Stimulated activated naive CD8-positive, alpha-beta T cell treated with anti-CD3 and anti-CD28 coated beads, Interleukin-15, Interleukin-2, amounts not matched to agents 100 U/mL and 50 U/mL, for 24 hours (primary cell): ENCODE measurements around the gene SLC17A5.
"Not testable (repeated sequence)": the region's sequence is repeated elsewhere in the genome, so short reads cannot be mapped to it uniquely, and the experiment has no call there.

Source experiments
- ATAC-seq: fragments of 150-1000 bp; cut with Tn5 transposase; one replicate; pipeline ENCODE4 v1.10.0; 2021
- DNase-seq: peaks from one replicate; pipeline ENCODE4 v3.0.0; 2021

SLC17A5 gene

GRCh38 chr6:73565767-73566485 lies 87.9 kb downstream of the SLC17A5 start:
- no peak for ATAC-seq

GRCh38 chr6:73564578-73565345 lies 89.0 kb downstream of the SLC17A5 start:
- DNase-seq (no peak), ATAC-seq (no peak)

More at GRCh38 chr6:73565767-73566485, 87.9 kb downstream of the SLC17A5 start:
- DNase-seq, result no peak

- DNase-seq (no peak), ATAC-seq (no peak)
These were observed 91.2 kb downstream of the SLC17A5 start for GRCh38 chr6:73562558-73562957.

- DNase-seq, result no peak
- ATAC-seq, result no peak
These were observed 92.9 kb downstream of the SLC17A5 start for GRCh38 chr6:73560853-73561407.

- ATAC-seq (no peak), DNase-seq (no peak)
These were observed 93.5 kb downstream of the SLC17A5 start for GRCh38 chr6:73560182-73560732.

- not testable (repeated sequence) for DNase-seq, ATAC-seq
These were observed 94.4 kb downstream of the SLC17A5 start for GRCh38 chr6:73559399-73559794.

- peak; percentile 29 for ATAC-seq
- DNase-seq, result no peak
These were observed 95.0 kb downstream of the SLC17A5 start for GRCh38 chr6:73558624-73559398.

- no peak for ATAC-seq
- DNase-seq, result no peak
These were observed 97.0 kb downstream of the SLC17A5 start for GRCh38 chr6:73556836-73557235.

GRCh38 chr6:73555380-73555949 lies 98.3 kb downstream of the SLC17A5 start:
- not testable (repeated sequence) for DNase-seq, ATAC-seq

- not testable (repeated sequence) for ATAC-seq, DNase-seq
These were observed 102.7 kb downstream of the SLC17A5 start for GRCh38 chr6:73551115-73551514.

GRCh38 chr6:73548458-73549446 lies 105.0 kb downstream of the SLC17A5 start:
- DNase-seq, result no peak
- no peak for ATAC-seq

GRCh38 chr6:73547036-73547435 lies 106.8 kb downstream of the SLC17A5 start:
- DNase-seq, result no peak
- no peak for ATAC-seq
